Measurements from ENCODE around the gene PAQR3.
"Not testable (repeated sequence)": the region's sequence is repeated elsewhere in the genome, so short reads cannot be mapped to it uniquely, and the experiment has no call there.

The PAQR3 gene

GRCh38 chr4:78926826-78927225 lies 12.4 kb downstream of the PAQR3 start:
- DNase-seq: no peak

- DNase-seq: no peak
These were observed 15.6 kb downstream of the PAQR3 start for GRCh38 chr4:78923464-78924312.

GRCh38 chr4:78922207-78922606 lies 17.0 kb downstream of the PAQR3 start:
- no peak for DNase-seq

GRCh38 chr4:78910612-78911011 lies 28.6 kb downstream of the PAQR3 start:
- DNase-seq: no peak

- not testable (repeated sequence) for DNase-seq
These were observed 30.3 kb downstream of the PAQR3 start for GRCh38 chr4:78908974-78909373.

GRCh38 chr4:78907638-78908037 lies 31.6 kb downstream of the PAQR3 start:
- no peak for DNase-seq

- no peak for DNase-seq
These were observed 35.1 kb downstream of the PAQR3 start for GRCh38 chr4:78904143-78904542.

- DNase-seq: no peak
These were observed 36.9 kb downstream of the PAQR3 start for GRCh38 chr4:78902298-78902697.

- DNase-seq: no peak
These were observed 37.4 kb downstream of the PAQR3 start for GRCh38 chr4:78901882-78902281.

GRCh38 chr4:78899302-78899701 lies 39.9 kb downstream of the PAQR3 start:
- no peak for DNase-seq

- no peak for DNase-seq
These were observed 49.3 kb downstream of the PAQR3 start for GRCh38 chr4:78889955-78890354.

GRCh38 chr4:78885598-78885997 lies 53.6 kb downstream of the PAQR3 start:
- no peak for DNase-seq

GRCh38 chr4:78880874-78881492 lies 58.3 kb downstream of the PAQR3 start:
- DNase-seq: no peak

GRCh38 chr4:78878031-78878430 lies 61.2 kb downstream of the PAQR3 start:
- DNase-seq: no peak

GRCh38 chr4:78876568-78877320 lies 62.5 kb downstream of the PAQR3 start:
- no peak for DNase-seq

GRCh38 chr4:78870056-78870455 lies 69.2 kb downstream of the PAQR3 start:
- DNase-seq: no peak

GRCh38 chr4:78868712-78869111 lies 70.5 kb downstream of the PAQR3 start:
- DNase-seq: not testable (repeated sequence)

- DNase-seq: no peak
These were observed 73.8 kb downstream of the PAQR3 start for GRCh38 chr4:78865451-78865850.

- DNase-seq: no peak
These were observed 74.7 kb downstream of the PAQR3 start for GRCh38 chr4:78864405-78865024.

GRCh38 chr4:78863991-78864390 lies 75.2 kb downstream of the PAQR3 start:
- DNase-seq: no peak

GRCh38 chr4:78863254-78863869 lies 75.9 kb downstream of the PAQR3 start:
- DNase-seq: no peak

- no peak for DNase-seq
These were observed 76.9 kb downstream of the PAQR3 start for GRCh38 chr4:78862314-78862737.

All from T-helper 9 cell (primary cell).